GM12801 (cell line): ENCODE measurements around the gene ANTKMT.

Source experiments
- TF ChIP-seq, protein P1 (sequence below): IDR thresholded peaks from one replicate; pipeline ENCODE4 v1.5.1; 2011; ENCODE audit warnings: control low read depth; ENCODE audit not compliant: insufficient read length; ENCODE audit errors: extremely low read depth

The ANTKMT gene

GRCh38 chr16:706189-707061 lies 14.5 kb upstream of the ANTKMT start:
- TF ChIP-seq, protein P1, sequence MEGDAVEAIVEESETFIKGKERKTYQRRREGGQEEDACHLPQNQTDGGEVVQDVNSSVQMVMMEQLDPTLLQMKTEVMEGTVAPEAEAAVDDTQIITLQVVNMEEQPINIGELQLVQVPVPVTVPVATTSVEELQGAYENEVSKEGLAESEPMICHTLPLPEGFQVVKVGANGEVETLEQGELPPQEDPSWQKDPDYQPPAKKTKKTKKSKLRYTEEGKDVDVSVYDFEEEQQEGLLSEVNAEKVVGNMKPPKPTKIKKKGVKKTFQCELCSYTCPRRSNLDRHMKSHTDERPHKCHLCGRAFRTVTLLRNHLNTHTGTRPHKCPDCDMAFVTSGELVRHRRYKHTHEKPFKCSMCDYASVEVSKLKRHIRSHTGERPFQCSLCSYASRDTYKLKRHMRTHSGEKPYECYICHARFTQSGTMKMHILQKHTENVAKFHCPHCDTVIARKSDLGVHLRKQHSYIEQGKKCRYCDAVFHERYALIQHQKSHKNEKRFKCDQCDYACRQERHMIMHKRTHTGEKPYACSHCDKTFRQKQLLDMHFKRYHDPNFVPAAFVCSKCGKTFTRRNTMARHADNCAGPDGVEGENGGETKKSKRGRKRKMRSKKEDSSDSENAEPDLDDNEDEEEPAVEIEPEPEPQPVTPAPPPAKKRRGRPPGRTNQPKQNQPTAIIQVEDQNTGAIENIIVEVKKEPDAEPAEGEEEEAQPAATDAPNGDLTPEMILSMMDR, result no peak

DNA sequence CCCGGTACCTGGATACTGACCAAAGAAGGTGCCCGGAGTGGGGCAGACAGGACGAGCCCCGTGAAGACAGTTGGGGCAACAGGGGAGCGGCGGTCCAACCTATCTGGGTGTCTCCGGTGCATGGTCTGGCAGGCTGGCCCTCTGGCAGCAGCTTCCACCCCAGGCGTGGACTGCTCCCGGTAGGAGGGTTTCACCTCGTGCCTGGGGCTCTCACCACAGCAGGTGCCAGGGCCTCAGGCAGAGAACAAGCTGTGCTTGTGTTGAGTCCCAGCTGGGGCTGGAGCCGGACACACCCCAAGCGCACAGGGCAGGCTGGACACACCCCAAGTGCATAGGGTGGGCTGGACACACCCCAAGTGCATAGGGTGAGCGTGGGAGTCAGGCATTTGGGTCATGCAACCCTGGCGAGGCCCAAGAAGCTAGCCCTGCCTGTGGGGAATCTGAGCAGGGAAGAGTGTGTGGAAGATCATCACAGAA lies 13.8 kb upstream of the ANTKMT start:
- TF ChIP-seq, protein P1, result no peak

GRCh38 chr16:708019-708418 lies 12.9 kb upstream of the ANTKMT start:
- TF ChIP-seq, protein P1, result no peak

DNA sequence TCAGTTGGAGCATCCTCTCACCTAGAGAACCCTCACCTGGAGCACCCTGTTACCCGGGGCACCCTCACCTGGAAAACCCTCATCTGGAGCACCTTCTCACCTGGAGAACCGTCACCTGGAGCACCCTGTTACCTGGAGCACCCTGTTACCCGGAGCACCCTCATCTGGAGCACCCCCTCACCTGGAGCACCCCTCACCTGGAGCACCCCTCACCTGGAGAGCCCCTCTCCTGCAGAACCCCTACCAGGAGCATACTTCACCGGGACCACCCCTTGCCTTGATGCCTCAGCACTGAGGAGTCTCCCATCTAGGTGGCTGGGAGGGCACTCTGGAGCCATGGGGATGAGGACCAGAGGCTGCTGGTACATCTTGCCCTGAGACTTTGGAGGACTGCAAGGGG lies 12.0 kb upstream of the ANTKMT start:
- TF ChIP-seq, protein P1, result no peak

DNA sequence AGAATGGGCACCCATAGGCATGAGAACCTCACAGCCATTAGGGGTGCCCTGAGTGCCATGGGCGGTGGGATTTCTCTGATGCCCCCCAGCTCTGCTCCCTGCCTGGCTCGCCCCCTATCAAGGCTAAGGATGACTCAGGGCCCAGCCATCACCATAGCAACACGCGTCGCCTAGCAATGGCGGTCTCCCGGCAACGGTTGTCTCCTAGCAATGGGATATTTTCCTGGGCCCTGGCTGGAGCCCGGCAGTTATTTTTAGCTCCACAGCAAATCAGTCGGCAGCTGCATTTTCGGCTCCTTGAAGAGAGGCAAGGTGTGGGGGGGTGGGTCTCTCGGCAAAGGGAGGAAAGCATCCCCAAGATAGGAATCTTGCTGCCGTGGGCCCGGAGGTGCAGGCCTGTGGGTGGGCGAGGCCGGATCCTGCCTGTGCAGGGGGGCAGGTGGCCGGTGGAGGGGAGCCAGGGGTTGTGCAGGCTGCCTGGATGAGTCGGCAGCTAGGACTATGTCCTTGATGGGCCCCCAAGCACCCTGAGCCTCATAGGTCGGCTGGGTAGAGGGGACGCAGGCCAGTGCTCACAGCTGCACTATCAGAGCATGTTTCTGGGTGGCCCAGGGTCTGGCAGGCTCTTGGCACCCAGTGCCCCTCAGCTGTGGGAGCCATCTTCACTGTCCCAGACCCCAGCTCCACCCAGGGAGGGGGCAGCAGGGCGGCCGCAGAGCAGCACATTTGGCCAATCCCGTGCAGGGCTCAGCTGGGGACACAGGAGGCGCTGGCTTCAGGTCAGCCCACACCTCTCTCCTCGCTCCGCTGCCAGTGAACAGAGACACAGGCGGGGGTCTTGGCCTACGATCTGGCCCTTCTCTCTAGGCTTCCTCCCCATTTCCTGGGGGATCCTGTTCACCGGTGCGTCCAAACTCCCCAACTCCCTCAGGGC lies 11.1 kb upstream of the ANTKMT start:
- TF ChIP-seq, protein P1, result no peak

GRCh38 chr16:710500-711075 lies 10.4 kb upstream of the ANTKMT start:
- TF ChIP-seq, protein P1, result no peak

DNA sequence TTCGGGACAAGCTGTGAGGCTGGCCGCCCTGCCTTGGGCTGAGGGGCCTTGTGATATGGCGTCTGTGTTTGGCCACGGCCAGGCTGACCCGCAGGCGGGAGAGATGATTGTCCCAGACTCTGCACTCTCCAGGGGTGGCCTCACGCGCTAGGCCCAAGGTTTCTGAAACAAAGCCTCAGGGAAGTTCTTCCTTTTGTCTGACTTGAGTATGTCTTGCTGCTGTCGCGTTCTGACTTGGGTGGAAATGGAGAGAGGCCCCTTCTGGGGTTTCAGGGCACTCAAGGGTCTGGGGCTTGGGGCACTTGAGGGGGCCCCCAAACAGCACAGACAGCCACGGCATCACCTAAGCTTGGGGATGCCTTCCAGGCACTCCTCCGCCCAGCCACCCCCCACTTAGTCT lies 9.9 kb upstream of the ANTKMT start:
- TF ChIP-seq, protein P1, result no peak
